C4-2B (cell line): Measurements from ENCODE around the gene GPAM.
A peak's percentile ranks its signal among the peaks of the same experiment; 100 is the strongest.
"Not testable (repeated sequence)": the region's sequence is repeated elsewhere in the genome, so short reads cannot be mapped to it uniquely, and the experiment has no call there.

Source experiments
- H3K27ac ChIP-seq: fragments of 450-650 bp; 2 replicates; pipeline ENCODE4 v1.5.1; 2017
- CTCF ChIP-seq: fragments of 450-650 bp; conservative IDR thresholded peaks from 2 replicates; pipeline ENCODE4 v1.5.1; 2017; ENCODE audit warnings: mild to moderate bottlenecking
- ZFX ChIP-seq: fragments of 450-650 bp; IDR thresholded peaks from 2 replicates; pipeline ENCODE4 v1.6.1; 2017

GPAM gene

DNA sequence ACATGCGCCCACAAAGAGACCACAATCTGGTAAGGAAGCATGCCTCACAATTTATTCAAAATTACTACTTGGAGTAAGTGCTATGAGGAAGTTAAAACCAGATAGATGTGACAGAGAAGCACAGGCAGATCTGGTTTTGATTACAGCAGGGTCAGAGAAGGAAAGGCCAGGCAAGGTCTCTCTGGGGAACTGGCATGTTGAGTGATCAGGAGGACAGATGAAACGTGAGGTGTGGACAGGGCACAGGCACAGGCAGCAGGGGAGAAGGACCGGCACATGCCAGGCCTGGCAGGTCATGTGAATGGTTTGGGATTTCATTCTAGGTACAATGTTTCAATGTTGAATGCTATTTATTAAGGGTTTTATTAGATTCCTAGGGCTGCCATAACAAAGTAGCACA lies 51.6 kb downstream of the GPAM start:
- TF ChIP-seq ZFX (no peak), CTCF (no peak)
- no peak overlapping the region for H3K27ac ChIP-seq

- TF ChIP-seq ZFX (no peak), CTCF (no peak)
- H3K27ac ChIP-seq = no peak overlapping the region
Observed at GRCh38 chr10:112131346-112131745, 52.2 kb downstream of the GPAM start.

- no peak overlapping the region for H3K27ac ChIP-seq
- TF ChIP-seq CTCF = no peak
- TF ChIP-seq ZFX = no peak
Observed at GRCh38 chr10:112126901-112127300, 56.7 kb downstream of the GPAM start.

- TF ChIP-seq ZFX = no peak
- TF ChIP-seq CTCF = no peak
- no peak overlapping the region for H3K27ac ChIP-seq
Observed at GRCh38 chr10:112126172-112126571, 57.4 kb downstream of the GPAM start.

DNA sequence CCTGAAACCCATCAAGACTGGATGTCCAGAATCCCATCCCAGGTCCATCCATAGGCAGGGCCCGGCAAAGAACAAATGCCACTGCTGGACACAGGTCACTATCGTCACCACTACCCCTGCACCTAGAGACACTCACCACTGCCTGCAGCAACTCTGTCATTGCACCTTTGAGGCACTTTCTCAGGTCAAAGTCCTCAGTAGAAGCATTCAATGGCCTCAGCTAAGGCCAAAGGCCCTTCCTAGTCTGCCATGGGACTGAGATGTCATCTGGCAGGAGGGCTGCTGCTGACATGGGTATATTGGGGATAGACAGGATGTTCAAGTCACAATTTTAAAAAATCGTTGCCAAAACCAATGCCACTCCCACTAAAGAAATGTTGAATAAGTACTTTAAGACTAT lies 58.7 kb downstream of the GPAM start:
- H3K27ac ChIP-seq = no peak overlapping the region
- TF ChIP-seq CTCF (no peak), ZFX (no peak)

GRCh38 chr10:112122827-112123226 lies 60.7 kb downstream of the GPAM start:
- TF ChIP-seq CTCF (no peak), ZFX (no peak)
- no peak overlapping the region for H3K27ac ChIP-seq

DNA sequence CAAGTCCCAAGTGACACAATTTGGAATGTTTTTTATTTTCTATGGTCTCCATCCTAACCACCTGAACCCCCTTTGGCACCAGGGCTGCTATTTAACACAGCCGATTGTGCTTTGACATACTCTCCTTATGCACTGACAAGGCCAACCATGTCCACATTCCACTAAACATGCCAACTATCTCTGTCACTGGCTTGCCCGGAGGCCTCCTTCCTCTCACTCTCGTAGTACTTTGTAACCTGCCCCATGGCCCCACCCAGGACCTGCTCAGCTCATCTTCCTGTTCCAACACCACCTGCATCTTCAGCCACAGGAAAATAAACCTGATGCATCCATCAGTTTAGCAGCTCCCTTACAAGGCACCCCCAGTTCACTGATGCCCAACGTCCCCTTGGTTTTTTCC lies 63.1 kb downstream of the GPAM start:
- no peak for TF ChIP-seq ZFX
- H3K27ac ChIP-seq = no peak overlapping the region

DNA sequence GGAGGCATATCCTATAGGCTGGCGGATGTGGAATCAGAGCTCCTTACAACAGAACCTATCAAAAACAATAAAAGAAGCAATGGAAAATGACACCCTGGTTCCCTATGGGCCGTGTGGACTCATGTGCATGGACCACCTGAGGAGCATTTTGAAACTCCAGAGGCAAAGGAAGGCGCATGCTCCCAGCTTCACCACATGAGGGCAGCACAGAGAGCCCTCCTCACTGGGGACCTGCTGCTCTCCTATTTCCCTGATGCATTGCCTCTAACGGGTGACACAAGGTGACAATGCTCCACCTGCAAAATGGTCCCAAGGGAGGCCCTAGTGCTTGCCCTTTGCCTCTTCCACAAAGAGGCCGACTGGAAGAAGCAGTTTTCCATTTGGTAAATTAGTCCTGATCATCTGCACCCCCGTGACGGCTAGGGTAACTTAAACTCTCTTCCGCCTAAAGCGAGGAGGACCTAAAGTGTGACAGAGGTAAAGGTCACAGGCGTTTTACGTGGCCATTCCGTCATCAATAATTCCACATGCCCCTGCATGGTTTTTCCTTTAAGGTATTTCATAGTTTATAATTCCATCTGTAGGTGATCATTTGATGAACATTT lies 67.7 kb downstream of the GPAM start:
- TF ChIP-seq CTCF (peak; percentile 92), ZFX (no peak)

GRCh38 chr10:112109779-112110178 lies 73.8 kb downstream of the GPAM start:
- H3K27ac ChIP-seq = not testable (repeated sequence)

More for the DNA sequence above, 67.7 kb downstream of the GPAM start:
- no peak overlapping the region for H3K27ac ChIP-seq
